PC-3 (cell line): ENCODE data around the gene DGKH. TPM values are rescaled to one million over a fixed set of nuclear protein-coding genes. Genes with fewer than 3 reads are reported as not detected.

Source experiments
- ATAC-seq: fragments of 200-7000 bp; cut with Tn5 transposase; 2 replicates; pipeline ENCODE4 v1.9.1; 2020; ENCODE audit warnings: mild to moderate bottlenecking, moderate library complexity
- BruUV-seq: library from RNA; stranded (reverse); fragments of 400-500 nt; replicated peaks from 2 replicates; lab custom pipeline; 2021; lab: Mats Ljungman, UMichigan
- CTCF ChIA-PET: fragments of 300-600 bp; sonication (Branson Sonifier 250); formaldehyde crosslinking; loops from one replicate; lab custom pipeline; 2022; ENCODE audit warnings: antibody characterized with exemption; lab: Charles Lee
- POLR2A ChIA-PET: fragments of 300-600 bp; sonication (Branson Sonifier 250); formaldehyde crosslinking; loops from one replicate; lab custom pipeline; 2022; ENCODE audit warnings: antibody characterized with exemption; ENCODE audit not compliant: unreplicated experiment; lab: Charles Lee
- DNase-seq: peaks from one replicate; pipeline ENCODE4 v3.0.0-alpha.2; 2015
- H2AFZ ChIP-seq: fragments of 300-600 bp; sonication (generic); 2 replicates; pipeline ENCODE4 v1.6.0; 2016; ENCODE audit warnings: antibody characterized with exemption, low read length
- H3F3A ChIP-seq: fragments of 300-600 bp; sonication (generic); one replicate; pipeline ENCODE4 v1.6.0; 2017; ENCODE audit warnings: antibody characterized with exemption, low read length, control low read depth, mild to moderate bottlenecking; ENCODE audit not compliant: unreplicated experiment
- H3K27ac ChIP-seq: fragments of 300-600 bp; sonication (generic); 2 replicates; pipeline ENCODE4 v1.5.1; 2016; ENCODE audit warnings: mild to moderate bottlenecking, low read length
- H3K27me3 ChIP-seq: fragments of 300-600 bp; sonication (generic); 2 replicates; pipeline ENCODE4 v1.6.1; 2016; ENCODE audit warnings: low read length, mixed read lengths
- H3K36me3 ChIP-seq: fragments of 300-600 bp; sonication (generic); 2 replicates; pipeline ENCODE4 v1.6.1; 2016; ENCODE audit warnings: low read depth, mixed run types, low read length, mixed read lengths
- H3K4me1 ChIP-seq: fragments of 300-600 bp; sonication (generic); 2 replicates; pipeline ENCODE4 v1.5.1; 2016; ENCODE audit warnings: low read length; ENCODE audit not compliant: insufficient read depth
- H3K4me2 ChIP-seq: fragments of 300-600 bp; sonication (generic); 2 replicates; pipeline ENCODE4 v1.6.0; 2016; ENCODE audit warnings: low read length
- H3K4me3 ChIP-seq: fragments of 300-600 bp; sonication (generic); 2 replicates; pipeline ENCODE4 v1.5.1; 2016; ENCODE audit warnings: mild to moderate bottlenecking, low read length, mixed read lengths
- H3K79me2 ChIP-seq: fragments of 300-600 bp; sonication (generic); 2 replicates; pipeline ENCODE4 v1.6.1; 2017; ENCODE audit warnings: low read length, mixed read lengths
- H3K9ac ChIP-seq: fragments of 300-600 bp; sonication (generic); 2 replicates; pipeline ENCODE4 v1.6.0; 2016; ENCODE audit warnings: mild to moderate bottlenecking, low read length
- H3K9me2 ChIP-seq: fragments of 300-600 bp; sonication (generic); replicated peaks from 2 replicates; pipeline ENCODE4 v1.6.1; 2016; ENCODE audit warnings: mixed run types, low read length, mixed read lengths
- H3K9me3 ChIP-seq: fragments of 300-600 bp; sonication (generic); 2 replicates; pipeline ENCODE4 v1.6.1; 2016; ENCODE audit warnings: low read length, mixed read lengths
- H4K20me1 ChIP-seq: fragments of 300-600 bp; sonication (generic); 2 replicates; pipeline ENCODE4 v1.6.1; 2016; ENCODE audit warnings: low read length, mixed read lengths
- CTCF ChIP-seq: fragments of 300-600 bp; sonication (generic); conservative IDR thresholded peaks from 2 replicates; pipeline ENCODE4 v1.5.1; 2017; ENCODE audit warnings: antibody characterized with exemption, low read depth, mild to moderate bottlenecking, low read length
- EZH2 ChIP-seq: fragments of 300-600 bp; sonication (generic); IDR thresholded peaks from one replicate; pipeline ENCODE4 v1.6.1; 2017; ENCODE audit warnings: antibody characterized with exemption, mild to moderate bottlenecking, low read length; ENCODE audit not compliant: unreplicated experiment
- EZH2phosphoT487 ChIP-seq: fragments of 300-600 bp; sonication (generic); IDR thresholded peaks from 2 replicates; pipeline ENCODE4 v1.6.1; 2018; ENCODE audit warnings: mild to moderate bottlenecking, antibody characterized with exemption, low read length, borderline replicate concordance
- intact Hi-C: fragments of 100-400 bp; cut with micrococcal nuclease; formaldehyde crosslinking; loops from 2 replicates; pipeline ENCODE4 v1.9.0; 2023
- total RNA-seq: library from RNA; depleted of rRNA; stranded (reverse); fragments of >200 nt; gene quantifications from 2 replicates; pipeline ENCODE4 v1.2.3, GENCODE V29; 2014

The DGKH gene
- total RNA-seq, 1 experiment from 2014 or later: 5.9 TPM

- no peaks in the 10 kb centered on the region for H3K36me3 ChIP-seq
- H3F3A ChIP-seq: no peaks in the 10 kb centered on the region
- ATAC-seq: no peak
- H4K20me1 ChIP-seq: no peaks in the 10 kb centered on the region
- H3K9me3 ChIP-seq: no peaks in the 10 kb centered on the region
- CTCF ChIA-PET: no interaction called here
- no TSS peak for BruUV-seq
- no peak overlapping the region for H3K27ac ChIP-seq
- no peak overlapping the region for H3K9ac ChIP-seq
- H3K9me2 ChIP-seq: no peaks in the 10 kb centered on the region
- peaks cover 30% of the 10 kb centered on the region for H3K4me1 ChIP-seq
- H3K27me3 ChIP-seq: no peaks in the 10 kb centered on the region
- H3K79me2 ChIP-seq: no peaks in the 10 kb centered on the region
- H2AFZ ChIP-seq: no peak overlapping the region
- DNase-seq: no peak
- no peak overlapping the region for H3K4me2 ChIP-seq
- intact Hi-C loops: no loop called here
- POLR2A ChIA-PET: no interaction called here
- TF ChIP-seq EZH2: no peak
- no peak for TF ChIP-seq CTCF
- no peak for TF ChIP-seq EZH2phosphoT487
- H3K4me3 ChIP-seq: no peak overlapping the region
These were observed 25.5 kb upstream of the DGKH start for GRCh38 chr13:42022796-42023493.

- peak overlapping the region; percentile 61 for H2AFZ ChIP-seq
- no peaks in the 10 kb centered on the region for H3K36me3 ChIP-seq
- DNase-seq: no peak
- H3K79me2 ChIP-seq: no peaks in the 10 kb centered on the region
- intact Hi-C loops: loop anchor here (5.0 kb wide), 2 partner anchors 120 to 360 kb away; no protein-coding TSS in a partner anchor
- H3K9me3 ChIP-seq: no peaks in the 10 kb centered on the region
- H3K4me2 ChIP-seq: peak overlapping the region; percentile 94
- ATAC-seq: no peak
- no peaks in the 10 kb centered on the region for H3K27me3 ChIP-seq
- peak overlapping the region; percentile 100 for H3K27ac ChIP-seq
- ChIA-PET POLR2A (no interaction called here), CTCF (no interaction called here)
- H3K4me1 ChIP-seq: peaks cover 32% of the 10 kb centered on the region
- no peaks in the 10 kb centered on the region for H4K20me1 ChIP-seq
- no peak overlapping the region for H3K9ac ChIP-seq
- H3K9me2 ChIP-seq: no peaks in the 10 kb centered on the region
- no peaks in the 10 kb centered on the region for H3F3A ChIP-seq
- H3K4me3 ChIP-seq: peak overlapping the region; percentile 64; the same call in 1 of the 2 replicates
- TF ChIP-seq EZH2phosphoT487 (no peak), EZH2 (no peak), CTCF (no peak)
- no TSS peak for BruUV-seq
These were observed 21.2 kb upstream of the DGKH start for GRCh38 chr13:42027286-42027685.
